SK-N-SH (cell line): ENCODE measurements around the gene FABP2. TPM values are rescaled to one million over a fixed set of nuclear protein-coding genes. Genes with fewer than 3 reads are reported as not detected.
"Not testable (repeated sequence)": the region's sequence is repeated elsewhere in the genome, so short reads cannot be mapped to it uniquely, and the experiment has no call there.

Experiments used
- CTCF ChIA-PET: fragments of 300-600, 350-600 bp; formaldehyde crosslinking; extraction: SDS; loops from one replicate; lab custom pipeline; 2021; lab: Yijun Ruan, JAX
- POLR2A ChIA-PET: fragments of 350-600 bp; sonication (Branson Sonifier 250); formaldehyde crosslinking; extraction: SDS; loops from one replicate; lab custom pipeline; 2020; ENCODE audit warnings: antibody characterized with exemption, inconsistent platforms; lab: Yijun Ruan, JAX
- DNase-seq: peaks from one replicate; pipeline ENCODE4 v3.0.0; 2012
- H2AFZ ChIP-seq: fragments of 200-600 bp; sonication (generic); 2 replicates; pipeline ENCODE4 v1.8.1; 2016; ENCODE audit warnings: antibody characterized with exemption, mild to moderate bottlenecking, low read depth
- H3F3A ChIP-seq: fragments of 200-600 bp; sonication (generic); replicated peaks from 2 replicates; pipeline ENCODE3; 2016; ENCODE audit warnings: antibody characterized with exemption, mild to moderate bottlenecking; ENCODE audit not compliant: insufficient read depth
- H3K27ac ChIP-seq, 2 experiments: fragments of 200-500 bp in 1 of 2; fragments of 200-600 bp in 1 of 2; sonication (Bioruptor generic) in 1 of 2; sonication (generic), shearing (Covaris generic) in 1 of 2; 2 replicates each; pipeline versions ENCODE4 v1.5.1 to v1.6.1; 2014 to 2016; ENCODE audit warnings: low read depth in 2 of 2, inconsistent platforms in 1 of 2, low read length in 1 of 2, mild to moderate bottlenecking in 1 of 2, mixed read lengths in 1 of 2
- H3K27me3 ChIP-seq: fragments of 200-600 bp; sonication (generic), shearing (Covaris generic); 2 replicates; pipeline ENCODE4 v1.6.1; 2016; ENCODE audit warnings: mixed run types; ENCODE audit not compliant: insufficient read depth
- H3K36me3 ChIP-seq, 2 experiments: fragments of 200-500 bp in 1 of 2; fragments of 200-600 bp in 1 of 2; sonication (Bioruptor generic) in 1 of 2; sonication (generic) in 1 of 2; replicated peaks in 1 of 2; 2 replicates each; pipeline versions ENCODE3 to v1.5.1; 2014 to 2016; ENCODE audit warnings: low read length in 1 of 2, mild to moderate bottlenecking in 1 of 2; ENCODE audit not compliant: insufficient read depth in 2 of 2, control insufficient read depth in 1 of 2
- H3K4me1 ChIP-seq, 2 experiments: fragments of 200-500 bp in 1 of 2; fragments of 200-600 bp in 1 of 2; sonication (Bioruptor generic) in 1 of 2; sonication (generic), shearing (Covaris generic) in 1 of 2; 2 replicates each; pipeline versions ENCODE4 v1.5.1 to v1.6.1; 2014 to 2016; ENCODE audit warnings: low read depth in 1 of 2, low read length in 1 of 2, mixed run types in 1 of 2; ENCODE audit not compliant: insufficient read depth in 2 of 2, control insufficient read depth in 1 of 2
- H3K4me2 ChIP-seq: fragments of 200-600 bp; sonication (generic), shearing (Covaris generic); 2 replicates; pipeline ENCODE4 v1.6.1; 2017; ENCODE audit warnings: mixed run types
- H3K4me3 ChIP-seq, 2 experiments: fragments of 200-500 bp in 1 of 2; fragments of 200-600 bp in 1 of 2; sonication (Bioruptor generic) in 1 of 2; sonication (generic), shearing (Covaris generic) in 1 of 2; 2 replicates each; pipeline versions ENCODE4 v1.5.1 to v1.8.1; 2014 to 2016; ENCODE audit warnings: low read depth in 2 of 2, inconsistent platforms in 1 of 2, low read length in 1 of 2, mild to moderate bottlenecking in 1 of 2, mixed read lengths in 1 of 2, moderate library complexity in 1 of 2
- H3K79me2 ChIP-seq: fragments of 200-600 bp; sonication (generic); 2 replicates; pipeline ENCODE4 v1.8.1; 2017; ENCODE audit warnings: mild to moderate bottlenecking; ENCODE audit not compliant: insufficient read depth
- H3K9ac ChIP-seq: fragments of 200-600 bp; sonication (generic); 2 replicates; pipeline ENCODE4 v1.6.1; 2017; ENCODE audit warnings: mixed run types
- H3K9me2 ChIP-seq: fragments of 200-600 bp; sonication (generic); 2 replicates; pipeline ENCODE4 v1.6.1; 2017; ENCODE audit warnings: mixed run types
- H3K9me3 ChIP-seq: fragments of 200-600 bp; sonication (generic); 2 replicates; pipeline ENCODE4 v1.6.1; 2017; ENCODE audit warnings: mixed run types, mild to moderate bottlenecking, moderate library complexity
- H4K20me1 ChIP-seq: fragments of 200-600 bp; sonication (generic); 2 replicates; pipeline ENCODE4 v1.6.1; 2017; ENCODE audit warnings: mild to moderate bottlenecking, mixed run types; ENCODE audit not compliant: insufficient read depth
- GATA2 ChIP-seq: sonication (generic); formaldehyde crosslinking; IDR thresholded peaks from 2 replicates; pipeline ENCODE4 v1.5.0; 2020; ENCODE audit warnings: mild to moderate bottlenecking, missing genetic modification reagents
- PBX3 ChIP-seq: IDR thresholded peaks from 2 replicates; pipeline ENCODE4; 2012
- POLR2AphosphoS5 ChIP-seq: IDR thresholded peaks from 2 replicates; pipeline ENCODE4 v1.6.1; 2012; ENCODE audit warnings: low read depth, low read length
- WGBS: methylation state at CpG from one replicate; pipeline ENCODE4 v1.1.6; 2017; ENCODE audit warnings: low lambda C conversion rate; 5-methylcytosine and 5-hydroxymethylcytosine counted together
- polyA plus RNA-seq, 3 experiments: library from polyadenylated mRNA; depleted of rRNA; stranded (reverse); fragments of >200 nt; gene quantifications; 2 replicates each; pipeline ENCODE4 v1.2.3, GENCODE V29; 2012
- TF ChIP-seq, protein P1 (sequence below): IDR thresholded peaks from 2 replicates; pipeline ENCODE4 v1.4.0; 2012; ENCODE audit warnings: low read depth, borderline replicate concordance

Gene FABP2
- not detected in 2 replicates for polyA plus RNA-seq (2012; rRNA removed)
- polyA plus RNA-seq (2012; cell fraction: cytosol; rRNA removed): 0.01 TPM in 1 of 2 replicates, not detected in the other
- polyA plus RNA-seq (2012; cell fraction: nucleus; rRNA removed): not detected in 2 replicates

DNA sequence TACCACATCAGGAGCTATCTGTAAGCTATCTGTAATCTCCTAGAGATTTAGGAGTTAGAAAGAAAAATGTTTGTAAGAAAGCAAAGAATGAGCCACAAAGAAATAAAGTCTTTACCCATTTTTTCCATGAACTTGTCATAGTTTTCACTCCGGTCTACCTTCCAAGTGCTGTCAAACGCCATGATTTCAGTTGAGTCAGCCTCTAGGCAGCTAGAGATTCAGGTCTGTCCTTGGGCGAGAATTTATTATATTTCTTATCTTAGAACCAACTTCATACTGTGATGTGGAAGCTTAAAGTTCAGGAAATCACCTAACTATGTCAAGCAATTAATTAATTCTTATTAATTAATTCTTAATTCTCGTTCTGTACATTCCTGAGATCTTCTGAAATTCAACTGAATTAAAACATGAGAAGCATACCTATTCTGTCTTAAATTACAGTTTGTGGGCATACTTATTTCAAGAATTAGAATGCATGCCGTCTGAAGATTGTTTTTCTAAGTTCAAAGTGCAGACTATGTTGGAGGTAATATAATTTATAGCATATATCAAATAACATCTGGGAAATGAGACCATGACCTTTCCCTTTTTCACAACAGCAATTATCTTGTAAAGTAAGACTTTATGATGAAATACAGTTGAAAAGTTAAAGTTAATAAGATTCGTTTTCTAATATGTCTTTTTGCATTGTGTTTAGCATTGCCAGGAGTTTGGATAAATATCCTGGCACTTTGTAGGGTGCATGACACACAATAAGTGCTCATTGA lies at the start of gene FABP2:
FABP2 (minus strand) TSS at position 218 of the 767 bp plus-strand sequence; CDS start at position 182, 36 bp downstream.
- POLR2A ChIA-PET: no interaction called here
- Histone ChIP-seq H3K36me3 (no peaks in the 10 kb centered on the region), H3F3A (no peaks in the 10 kb centered on the region), H3K4me1 (no peaks in the 10 kb centered on the region), H3K79me2 (no peaks in the 10 kb centered on the region), H4K20me1 (no peaks in the 10 kb centered on the region), H2AFZ (no peak within 1 kb of the TSS), H3K27me3 (no peaks in the 10 kb centered on the region), H3K9me3 (no peaks in the 10 kb centered on the region), H3K27ac (no peak within 1 kb of the TSS), H3K4me3 (no peak within 1 kb of the TSS), H3K9me2 (no peaks in the 10 kb centered on the region), H3K9ac (no peak within 1 kb of the TSS), H3K4me2 (no peak within 1 kb of the TSS)
- 63% methylated on average over 6 of the region's 6 CpGs for WGBS
- CTCF ChIA-PET: interaction anchor here (0.6 to 1.6 kb wide), 3 partner anchors 171 to 305 kb away, joined by 3 to 6 read pairs (median 3); no protein-coding TSS in a partner anchor
- no peak for DNase-seq
- no peak for TF ChIP-seq GATA2 (CRISPR knock-in tag)
- no peak for TF ChIP-seq PBX3
- TF ChIP-seq POLR2AphosphoS5: no peak
- TF ChIP-seq, protein P1, sequence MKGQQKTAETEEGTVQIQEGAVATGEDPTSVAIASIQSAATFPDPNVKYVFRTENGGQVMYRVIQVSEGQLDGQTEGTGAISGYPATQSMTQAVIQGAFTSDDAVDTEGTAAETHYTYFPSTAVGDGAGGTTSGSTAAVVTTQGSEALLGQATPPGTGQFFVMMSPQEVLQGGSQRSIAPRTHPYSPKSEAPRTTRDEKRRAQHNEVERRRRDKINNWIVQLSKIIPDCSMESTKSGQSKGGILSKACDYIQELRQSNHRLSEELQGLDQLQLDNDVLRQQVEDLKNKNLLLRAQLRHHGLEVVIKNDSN: no peak

GRCh38 chr4:119370951-119371683 lies 49.2 kb upstream of the FABP2 start:
- H3K79me2 ChIP-seq, H3K4me2 ChIP-seq, H3K36me3 ChIP-seq, H3K27ac ChIP-seq, H2AFZ ChIP-seq, DNase-seq, H4K20me1 ChIP-seq, H3K27me3 ChIP-seq, H3F3A ChIP-seq, H3K4me1 ChIP-seq, H3K9me2 ChIP-seq, H3K9me3 ChIP-seq, H3K4me3 ChIP-seq, H3K9ac ChIP-seq, POLR2A ChIA-PET, CTCF ChIA-PET: not testable (repeated sequence)
- 91% methylated on average over 2 of the region's 3 CpGs for WGBS

GRCh38 chr4:119370392-119370791 lies 48.5 kb upstream of the FABP2 start:
- H3K36me3 ChIP-seq, H3K9me3 ChIP-seq, H3K9ac ChIP-seq, H3K4me1 ChIP-seq, POLR2A ChIA-PET, H3K27ac ChIP-seq, CTCF ChIA-PET, DNase-seq, H4K20me1 ChIP-seq, H3K79me2 ChIP-seq, H3K4me2 ChIP-seq, H2AFZ ChIP-seq, H3K9me2 ChIP-seq, H3K27me3 ChIP-seq, H3F3A ChIP-seq, H3K4me3 ChIP-seq: not testable (repeated sequence)
- 69% methylated on average over 5 of the region's 5 CpGs for WGBS

GRCh38 chr4:119366802-119367201 lies 44.9 kb upstream of the FABP2 start:
- H3K36me3 ChIP-seq, H3K4me2 ChIP-seq, H3F3A ChIP-seq, CTCF ChIA-PET, H3K27ac ChIP-seq, POLR2A ChIA-PET, H3K79me2 ChIP-seq, H4K20me1 ChIP-seq, H3K4me1 ChIP-seq, H3K9ac ChIP-seq, H3K27me3 ChIP-seq, H3K9me2 ChIP-seq, H2AFZ ChIP-seq, H3K4me3 ChIP-seq, H3K9me3 ChIP-seq, DNase-seq: not testable (repeated sequence)
- WGBS: 27% methylated on average over 7 of the region's 7 CpGs

- H4K20me1 ChIP-seq, DNase-seq, H3K27ac ChIP-seq, H3K9me3 ChIP-seq, H3K79me2 ChIP-seq, H3F3A ChIP-seq, CTCF ChIA-PET, H3K4me3 ChIP-seq, H3K27me3 ChIP-seq, H2AFZ ChIP-seq, H3K4me1 ChIP-seq, POLR2A ChIA-PET, H3K4me2 ChIP-seq, H3K36me3 ChIP-seq, H3K9ac ChIP-seq, H3K9me2 ChIP-seq: not testable (repeated sequence)
- WGBS: 77% methylated on average over 1 of the region's 1 CpG
Measured at GRCh38 chr4:119364203-119364602, 42.3 kb upstream of the FABP2 start.
